ENCODE results near the gene STK16. TPM values are rescaled to one million over a fixed set of nuclear protein-coding genes. Genes with fewer than 3 reads are reported as not detected.
A peak's percentile ranks its signal among the peaks of the same experiment; 100 is the strongest.

The STK16 gene
- total and polyA plus RNA-seq, 2 of the 13 experiments (the other 11 are each of a cell fraction or from before 2014, with no cell fraction given) = 28.0 to 50.9 TPM

- TF ChIP-seq HMGXB4 (CRISPR knock-in tag; IDR thresholded peaks at IDR 0.05; ENCODE audit: borderline replicate concordance in 1 of 2, low read depth in 1 of 2) (peak; percentile 100), ZNF703 (CRISPR knock-in tag; IDR thresholded peaks at IDR 0.05; ENCODE audit: borderline replicate concordance) (no peak), PHF21A (CRISPR knock-in tag; IDR thresholded peaks at IDR 0.05) (peak; percentile 70; the same call in 1 of the 2 replicates), ZSCAN30 (CRISPR knock-in tag; IDR thresholded peaks at IDR 0.05) (no peak), ZNF615 (CRISPR knock-in tag; IDR thresholded peaks at IDR 0.05; ENCODE audit: borderline replicate concordance) (no peak), ZNF253 (CRISPR knock-in tag; IDR thresholded peaks at IDR 0.05; ENCODE audit: borderline replicate concordance) (peak; percentile 84), RXRB (CRISPR knock-in tag; IDR thresholded peaks at IDR 0.05; ENCODE audit: borderline replicate concordance) (peak; percentile 73), ATF6 (CRISPR knock-in tag; conservative IDR thresholded peaks at IDR 0.05) (peak; percentile 91), ZNF556 (CRISPR knock-in tag; IDR thresholded peaks at IDR 0.05; ENCODE audit: borderline replicate concordance) (peak; percentile 98), RFXAP (CRISPR knock-in tag; IDR thresholded peaks at IDR 0.05; ENCODE audit: borderline replicate concordance) (peak; percentile 69; the same call in 1 of the 2 replicates), SCMH1 (CRISPR knock-in tag; IDR thresholded peaks at IDR 0.05; ENCODE audit: borderline replicate concordance) (no peak), ZMAT3 (CRISPR knock-in tag; conservative IDR thresholded peaks at IDR 0.05) (peak; percentile 66; the same call in 1 of the 2 replicates), ZNF101 (CRISPR knock-in tag; IDR thresholded peaks at IDR 0.05; ENCODE audit: borderline replicate concordance, low read depth) (no peak), ZNF382 (CRISPR knock-in tag; IDR thresholded peaks at IDR 0.05; ENCODE audit: borderline replicate concordance) (no peak), NFKB2 (CRISPR knock-in tag; IDR thresholded peaks at IDR 0.05; ENCODE audit: borderline replicate concordance) (peak; percentile 87; the same call in 1 of the 2 replicates), SOX5 (CRISPR knock-in tag; IDR thresholded peaks at IDR 0.05; ENCODE audit: borderline replicate concordance) (peak; percentile 61; the same call in 1 of the 2 replicates), ZNF331 (CRISPR knock-in tag; IDR thresholded peaks at IDR 0.05) (peak; percentile 95), MEF2D (CRISPR knock-in tag; IDR thresholded peaks at IDR 0.05) (peak; percentile 63; the same call in 1 of the 2 replicates), CBFB (CRISPR knock-in tag; IDR thresholded peaks at IDR 0.05) (peak; percentile 89), ATAD3A (CRISPR knock-in tag; IDR thresholded peaks at IDR 0.05) (no peak)
Measured at GRCh38 chr2:219294356-219295351, 49.4 kb downstream of the STK16 start (continued).
